ENCODE data around the gene SLC9A3. TPM values are rescaled to one million over a fixed set of nuclear protein-coding genes. Genes with fewer than 3 reads are reported as not detected.

SLC9A3 gene
- 2.3 and 3.3 TPM in 2 replicates for polyA plus RNA-seq

GRCh38 chr5:524234-524972 lies at the start of gene SLC9A3:
SLC9A3 (minus strand) TSS chr5:524449.

GRCh38 chr5:442335-443238 lies 81.7 kb downstream of the SLC9A3 start, which contains the start of gene EXOC3:
EXOC3 (plus strand) TSS chr5:443176; CDS start chr5:446206, 3,030 bp downstream.

Other genes starting within 250 kb of the SLC9A3 start
- gene AHRR, start 202.7 kb downstream of the SLC9A3 start, polyA plus RNA-seq: not detected in 2 replicates
- gene EXOC3, start 81.3 kb downstream of the SLC9A3 start, polyA plus RNA-seq: 11.6 and 12.7 TPM in 2 replicates
- gene CEP72, start 87.9 kb upstream of the SLC9A3 start, polyA plus RNA-seq: 1.7 TPM in 2 replicates
- 2.4 and 5.6 TPM in 2 replicates for gene TPPP, start 168.9 kb upstream of the SLC9A3 start, polyA plus RNA-seq

All from Purkinje cell (primary cell).